Measurements from ENCODE around the gene CCRL2.
"Not testable (repeated sequence)": the region's sequence is repeated elsewhere in the genome, so short reads cannot be mapped to it uniquely, and the experiment has no call there.

Gene CCRL2

DNA sequence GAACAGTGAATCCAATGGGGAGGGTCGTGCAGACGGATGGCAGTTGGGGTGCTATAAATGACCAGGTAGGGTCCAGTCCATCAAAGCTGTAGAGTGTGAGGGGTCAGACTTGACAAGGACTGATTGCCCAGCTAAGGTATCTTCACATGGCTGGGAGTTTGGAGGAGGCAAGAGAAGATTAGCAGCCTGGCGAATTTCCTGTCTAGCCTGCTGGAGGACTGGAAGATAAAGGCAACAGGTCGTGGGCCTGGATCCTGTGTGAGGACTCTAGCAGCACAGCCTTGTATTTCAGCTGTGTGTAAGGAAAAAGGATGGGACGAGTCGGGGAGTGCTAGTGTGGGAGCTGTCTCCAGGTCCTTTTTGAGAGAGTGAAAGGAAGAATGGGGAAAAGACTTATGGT lies 17.8 kb upstream of the CCRL2 start:
- no peak for TF ChIP-seq CTCF (IDR thresholded peaks at IDR 0.05; ENCODE audit: extremely low read depth, insufficient read depth, missing control alignments)
- in situ Hi-C loops (cut with MboI; ENCODE audit: low pct_unique_long_range_greater_than_20kb, low sequenced_read_pairs, unreplicated experiment) = loop anchor here (25.0 kb wide), 1 partner anchor 627 kb away; no protein-coding TSS in a partner anchor
- DNase-seq (ENCODE audit: low spot score) = no peak

DNA sequence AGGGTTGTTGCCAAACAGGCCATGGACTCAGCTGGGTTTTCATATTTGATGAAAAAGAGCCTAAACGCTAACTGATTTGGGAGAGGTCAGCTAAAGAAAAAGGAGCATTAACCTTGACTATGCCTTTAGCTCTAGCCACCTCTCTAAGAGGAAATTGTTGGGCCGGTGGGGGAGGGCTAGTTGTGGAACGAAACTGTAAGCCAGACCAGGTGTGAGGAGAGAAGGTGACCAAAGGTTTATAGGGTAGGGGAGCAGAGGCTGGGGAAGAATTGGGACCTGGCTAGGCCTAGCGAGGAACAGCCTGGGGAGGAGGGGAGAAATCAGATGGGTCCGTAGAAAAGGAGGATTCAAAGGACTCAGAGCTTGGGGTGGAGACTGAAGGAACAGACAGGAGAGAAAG lies 15.5 kb upstream of the CCRL2 start:
- in situ Hi-C loops (cut with MboI; ENCODE audit: low pct_unique_long_range_greater_than_20kb, low sequenced_read_pairs, unreplicated experiment) = loop anchor here (25.0 kb wide), 1 partner anchor 629 kb away; no protein-coding TSS in a partner anchor
- DNase-seq (ENCODE audit: low spot score) = not testable (repeated sequence)

GRCh38 chr3:46393011-46393410 lies 14.0 kb upstream of the CCRL2 start:
- TF ChIP-seq CTCF (IDR thresholded peaks at IDR 0.05; ENCODE audit: extremely low read depth, insufficient read depth, missing control alignments) = no peak
- DNase-seq (ENCODE audit: low spot score) = no peak
- in situ Hi-C loops (cut with MboI; ENCODE audit: low pct_unique_long_range_greater_than_20kb, low sequenced_read_pairs, unreplicated experiment) = loop anchor here (25.0 kb wide), 1 partner anchor 631 kb away; no protein-coding TSS in a partner anchor

GRCh38 chr3:46393554-46394434 lies 13.3 kb upstream of the CCRL2 start:
- in situ Hi-C loops (cut with MboI; ENCODE audit: low pct_unique_long_range_greater_than_20kb, low sequenced_read_pairs, unreplicated experiment) = loop anchor here (25.0 kb wide), 1 partner anchor 631 kb away; no protein-coding TSS in a partner anchor
- no peak for TF ChIP-seq CTCF (IDR thresholded peaks at IDR 0.05; ENCODE audit: extremely low read depth, insufficient read depth, missing control alignments)
- DNase-seq (ENCODE audit: low spot score) = no peak

DNA sequence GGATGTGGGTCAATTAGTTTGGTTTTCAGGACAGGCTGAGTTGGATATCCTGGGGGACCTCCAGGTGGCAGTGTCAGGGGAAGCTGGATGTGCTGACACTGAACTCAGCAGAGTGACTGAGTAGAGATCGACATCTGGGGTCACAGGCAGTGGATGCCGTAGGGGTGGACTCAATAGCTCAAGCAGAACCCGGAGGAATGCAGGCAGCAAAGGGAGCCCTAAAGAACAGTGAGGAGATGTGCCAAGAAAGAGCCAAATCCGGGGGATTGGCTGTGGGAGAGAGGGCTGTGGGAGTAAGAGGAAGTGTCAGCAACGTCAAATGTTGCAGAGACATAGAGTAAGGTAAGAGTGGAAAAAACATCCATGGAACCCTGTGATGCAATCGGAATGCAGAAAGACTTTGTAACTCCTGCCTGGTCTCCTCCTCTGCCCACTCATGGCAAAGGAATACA lies 11.8 kb upstream of the CCRL2 start:
- no peak for TF ChIP-seq CTCF (IDR thresholded peaks at IDR 0.05; ENCODE audit: extremely low read depth, insufficient read depth, missing control alignments)
- no peak for DNase-seq (ENCODE audit: low spot score)
- in situ Hi-C loops (cut with MboI; ENCODE audit: low pct_unique_long_range_greater_than_20kb, low sequenced_read_pairs, unreplicated experiment) = loop anchor here (25.0 kb wide), 1 partner anchor 633 kb away; no protein-coding TSS in a partner anchor

GRCh38 chr3:46395766-46396530 lies 11.1 kb upstream of the CCRL2 start:
- no peak for DNase-seq (ENCODE audit: low spot score)
- no peak for TF ChIP-seq CTCF (IDR thresholded peaks at IDR 0.05; ENCODE audit: extremely low read depth, insufficient read depth, missing control alignments)
- in situ Hi-C loops (cut with MboI; ENCODE audit: low pct_unique_long_range_greater_than_20kb, low sequenced_read_pairs, unreplicated experiment) = loop anchor here (25.0 kb wide), 1 partner anchor 634 kb away; no protein-coding TSS in a partner anchor

Measured in GM13977 (cell line).